Airway epithelial cell (primary cell): ENCODE results near the gene KRT1. TPM values are rescaled to one million over a fixed set of nuclear protein-coding genes. Genes with fewer than 3 reads are reported as not detected.

Experiments
- total RNA-seq: library from RNA; depleted of rRNA; stranded (reverse); fragments of >200 nt; gene quantifications from 2 replicates; pipeline ENCODE4 v1.2.3, GENCODE V29; 2015

KRT1 gene
- total RNA-seq, result 0.42 and 0.99 TPM in 2 replicates

DNA sequence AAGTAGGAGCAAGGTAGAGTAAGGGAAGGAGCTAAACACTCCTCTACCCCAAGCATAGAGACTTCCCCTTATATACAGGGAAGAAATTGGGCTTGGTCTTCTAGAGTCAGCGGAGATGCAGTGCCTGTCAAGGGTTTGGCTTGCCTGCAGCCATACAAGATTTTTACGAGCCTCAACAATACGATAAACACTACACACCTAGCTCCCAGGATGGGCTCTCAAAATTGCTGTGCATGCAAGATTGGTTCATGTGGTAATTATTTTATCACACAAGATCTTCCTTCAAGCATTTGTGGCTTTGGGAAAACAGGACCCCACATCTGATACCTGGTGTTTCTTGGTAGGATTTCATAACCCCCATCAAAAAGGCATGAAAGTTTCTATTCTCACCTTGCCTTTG is at the start of gene KRT1:
Gene KRT1 (minus strand): TSS at position 45 of the 400 bp plus-strand sequence. CDS start 59 bp downstream, outside the sequence.

DNA sequence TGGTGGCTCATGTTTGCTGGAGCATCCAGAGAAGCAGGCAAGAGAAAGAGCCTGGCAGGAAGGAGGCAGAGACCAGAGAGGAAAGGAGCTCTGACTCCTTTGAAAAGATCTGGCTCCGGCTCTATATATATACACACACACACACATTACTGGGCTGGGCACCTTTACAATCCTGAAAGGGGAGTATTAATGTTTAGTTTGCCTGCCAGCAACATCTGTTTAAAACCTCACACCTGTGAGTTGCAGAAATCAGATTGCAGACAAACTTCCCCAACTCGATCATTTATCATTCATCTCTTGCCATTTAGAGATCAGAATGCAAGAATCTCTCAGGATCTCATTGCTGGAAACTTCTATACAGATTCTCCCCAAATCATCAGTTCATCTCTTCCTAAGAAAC is 23.2 kb upstream of the KRT1 start, which contains the start of gene KRT77:
Gene KRT77 (minus strand): TSS at position 101 of the 400 bp plus-strand sequence. CDS start 90 bp downstream, at position 11.

GRCh38 chr12:52651726-52652261 is 28.4 kb downstream of the KRT1 start, which contains the start of gene KRT2:
TSS of gene KRT2 (minus strand) at chr12:52652211. CDS start at chr12:52652142, 69 bp downstream.

Other genes with a start within 250 kb of the KRT1 start
- gene KRT75, start 246.0 kb downstream of the KRT1 start, total RNA-seq, result 2.1 and 2.6 TPM in 2 replicates
- gene KRT6B, start 228.3 kb downstream of the KRT1 start, total RNA-seq, result 1,596 and 1,655 TPM in 2 replicates
- 220 and 261 TPM in 2 replicates for gene KRT6C, start 206.6 kb downstream of the KRT1 start, total RNA-seq
- 9,998 and 10,940 TPM in 2 replicates for gene KRT6A, start 187.2 kb downstream of the KRT1 start, total RNA-seq
- 10,625 and 11,680 TPM in 2 replicates for gene KRT5, start 160.0 kb downstream of the KRT1 start, total RNA-seq
- not detected in 2 replicates for gene KRT71, start 127.3 kb downstream of the KRT1 start, total RNA-seq
- 0.21 and 0.33 TPM in 2 replicates for gene KRT74, start 106.6 kb downstream of the KRT1 start, total RNA-seq
- gene KRT72, start 78.9 kb downstream of the KRT1 start, total RNA-seq, result not detected in 2 replicates
- gene KRT73, start 61.8 kb downstream of the KRT1 start, total RNA-seq, result not detected in 2 replicates
- 0.28 TPM in 1 of 2 replicates, not detected in the other for gene KRT2, start 28.2 kb downstream of the KRT1 start, total RNA-seq
- 0.09 and 0.21 TPM in 2 replicates for gene KRT77, start 23.1 kb upstream of the KRT1 start, total RNA-seq
- gene KRT76, start 96.9 kb upstream of the KRT1 start, total RNA-seq, result not detected in 2 replicates
- gene KRT3, start 115.7 kb upstream of the KRT1 start, total RNA-seq, result not detected in 2 replicates
- 102 and 129 TPM in 2 replicates for gene KRT4, start 133.7 kb upstream of the KRT1 start, total RNA-seq
- not detected in 2 replicates for gene KRT79, start 153.9 kb upstream of the KRT1 start, total RNA-seq
- 2.2 and 3.9 TPM in 2 replicates for gene KRT78, start 168.6 kb upstream of the KRT1 start, total RNA-seq
- gene KRT8, start 224.7 kb upstream of the KRT1 start, total RNA-seq, result 425 and 493 TPM in 2 replicates